SK-N-MC (cell line): ENCODE measurements around the gene KCNJ6.

ENCODE experiments used
- DNase-seq: peaks from one replicate; pipeline ENCODE4 v3.0.0-alpha.2; 2011; ENCODE audit warnings: low read depth, low spot score
- H3K27ac ChIP-seq: fragments of 200-600 bp; sonication (generic); 2 replicates; pipeline ENCODE4 v1.5.1; 2016; ENCODE audit warnings: mixed run types
- H3K36me3 ChIP-seq: fragments of 200-600 bp; sonication (generic); 2 replicates; pipeline ENCODE4 v1.6.1; 2017; ENCODE audit warnings: antibody characterized with exemption, low read length, mixed read lengths; ENCODE audit not compliant: insufficient read depth
- H3K4me3 ChIP-seq: fragments of 200-600 bp; sonication (generic); 2 replicates; pipeline ENCODE4 v1.5.1; 2016
- H3K9ac ChIP-seq: fragments of 200-600 bp; sonication (generic); 2 replicates; pipeline ENCODE4 v1.8.0; 2017; ENCODE audit warnings: mixed run types, mixed read lengths; ENCODE audit not compliant: insufficient read length
- H3K9me3 ChIP-seq: fragments of 200-600 bp; sonication (generic); 2 replicates; pipeline ENCODE4 v1.6.1; 2017; ENCODE audit warnings: low read depth, mild to moderate bottlenecking, antibody characterized with exemption, low read length, moderate library complexity, mixed read lengths
- EZH2 ChIP-seq: fragments of 200-600 bp; sonication (generic); IDR thresholded peaks from one replicate; pipeline ENCODE4 v1.6.1; 2017; ENCODE audit warnings: antibody characterized with exemption
- FOXP2 ChIP-seq: optimal IDR thresholded peaks from 2 replicates; pipeline ENCODE3; 2011; ENCODE audit warnings: mild to moderate bottlenecking, moderate library complexity; ENCODE audit not compliant: insufficient read depth; ENCODE audit errors: extremely low read length, control extremely low read depth
- POLR2AphosphoS5 ChIP-seq: IDR thresholded peaks from 2 replicates; pipeline ENCODE4 v1.6.1; 2012; ENCODE audit warnings: mild to moderate bottlenecking, low read depth, low read length, borderline replicate concordance

KCNJ6 gene

GRCh38 chr21:37876561-37876960 lies 39.7 kb downstream of the KCNJ6 start:
- Histone ChIP-seq H3K9me3 (no peaks in the 10 kb centered on the region), H3K4me3 (no peak overlapping the region), H3K9ac (no peak overlapping the region), H3K27ac (no peak overlapping the region), H3K36me3 (no peaks in the 10 kb centered on the region)
- TF ChIP-seq EZH2 (no peak), FOXP2 (no peak)
- no peak for DNase-seq

- TF ChIP-seq POLR2AphosphoS5 (no peak), FOXP2 (no peak), EZH2 (no peak)
- Histone ChIP-seq H3K9me3 (no peaks in the 10 kb centered on the region), H3K4me3 (no peak overlapping the region), H3K27ac (no peak overlapping the region), H3K9ac (no peak overlapping the region), H3K36me3 (no peaks in the 10 kb centered on the region)
- no peak for DNase-seq
Observed at GRCh38 chr21:37874904-37875780, 41.1 kb downstream of the KCNJ6 start.

DNA sequence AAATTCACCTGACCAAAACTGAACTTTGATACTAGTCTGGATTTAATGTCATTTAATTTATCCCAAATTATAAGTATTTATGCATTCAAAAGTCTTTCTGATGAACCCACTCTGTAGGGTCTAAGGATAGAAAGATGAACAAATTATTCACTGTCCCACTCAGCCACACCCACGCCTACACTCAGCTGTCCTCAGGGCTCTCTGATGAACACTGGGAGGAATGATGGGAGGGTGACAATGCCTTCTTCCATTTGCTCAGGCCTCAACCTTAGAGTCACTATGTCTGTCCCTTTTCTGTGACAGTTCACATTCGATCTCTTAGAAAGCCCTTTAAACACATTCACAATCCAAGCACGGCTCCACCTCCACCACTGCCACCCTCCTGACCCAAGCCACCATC lies 41.8 kb downstream of the KCNJ6 start:
- H3K9ac ChIP-seq: no peak overlapping the region
- H3K27ac ChIP-seq: no peak overlapping the region
- DNase-seq: no peak
- H3K36me3 ChIP-seq: no peaks in the 10 kb centered on the region
- TF ChIP-seq POLR2AphosphoS5 (no peak), EZH2 (no peak), FOXP2 (no peak)
- no peaks in the 10 kb centered on the region for H3K9me3 ChIP-seq
- no peak overlapping the region for H3K4me3 ChIP-seq

- DNase-seq: no peak
- Histone ChIP-seq H3K36me3 (no peaks in the 10 kb centered on the region), H3K9ac (no peak overlapping the region), H3K4me3 (no peak overlapping the region), H3K27ac (no peak overlapping the region), H3K9me3 (no peaks in the 10 kb centered on the region)
- no peak for TF ChIP-seq FOXP2
- no peak for TF ChIP-seq POLR2AphosphoS5
- no peak for TF ChIP-seq EZH2
Observed at GRCh38 chr21:37873655-37874054, 42.6 kb downstream of the KCNJ6 start.

- no peak overlapping the region for H3K27ac ChIP-seq
- TF ChIP-seq FOXP2: no peak
- no peak for TF ChIP-seq POLR2AphosphoS5
- no peak for TF ChIP-seq EZH2
- no peak overlapping the region for H3K9ac ChIP-seq
- no peaks in the 10 kb centered on the region for H3K9me3 ChIP-seq
- no peak for DNase-seq
- no peaks in the 10 kb centered on the region for H3K36me3 ChIP-seq
- H3K4me3 ChIP-seq: no peak overlapping the region
Observed at GRCh38 chr21:37871121-37871862, 45.0 kb downstream of the KCNJ6 start.

GRCh38 chr21:37870221-37870620 lies 46.0 kb downstream of the KCNJ6 start:
- H3K27ac ChIP-seq: no peak overlapping the region

DNA sequence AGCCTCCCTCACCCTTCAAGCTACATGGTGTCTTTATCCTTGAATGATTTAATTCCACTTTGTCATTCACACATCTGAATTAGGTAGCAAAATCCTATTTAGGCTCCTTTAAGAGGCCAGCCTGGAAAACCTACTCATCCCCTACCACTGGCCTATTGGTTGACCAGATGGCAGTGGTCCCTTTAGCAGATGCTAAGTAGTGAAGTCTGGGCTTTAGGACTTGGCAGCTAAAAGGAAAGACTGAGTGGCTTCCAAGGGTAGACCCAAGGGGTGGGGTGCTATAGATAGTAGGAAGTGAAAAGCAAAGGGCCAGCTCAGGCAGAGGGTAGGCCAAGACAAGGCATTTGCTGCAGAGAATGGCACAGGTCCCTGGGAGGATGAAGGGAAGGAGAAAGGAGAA lies 46.6 kb downstream of the KCNJ6 start:
- no peak overlapping the region for H3K4me3 ChIP-seq
- TF ChIP-seq POLR2AphosphoS5 (no peak), EZH2 (no peak), FOXP2 (no peak)
- H3K27ac ChIP-seq: no peak overlapping the region
- DNase-seq: no peak
- H3K36me3 ChIP-seq: no peaks in the 10 kb centered on the region
- H3K9ac ChIP-seq: no peak overlapping the region
- no peaks in the 10 kb centered on the region for H3K9me3 ChIP-seq

More at GRCh38 chr21:37870221-37870620, 46.0 kb downstream of the KCNJ6 start:
- H3K9me3 ChIP-seq: no peaks in the 10 kb centered on the region
- H3K4me3 ChIP-seq: no peak overlapping the region
- no peak for DNase-seq
- H3K9ac ChIP-seq: no peak overlapping the region
- TF ChIP-seq FOXP2: no peak
- TF ChIP-seq POLR2AphosphoS5: no peak
- TF ChIP-seq EZH2: no peak
- H3K36me3 ChIP-seq: no peaks in the 10 kb centered on the region

GRCh38 chr21:37868446-37869295 lies 47.6 kb downstream of the KCNJ6 start:
- Histone ChIP-seq H3K27ac (no peak overlapping the region), H3K9ac (no peak overlapping the region), H3K36me3 (no peaks in the 10 kb centered on the region), H3K9me3 (no peaks in the 10 kb centered on the region), H3K4me3 (no peak overlapping the region)
- DNase-seq: no peak
- TF ChIP-seq FOXP2: no peak
